Neural cell (in vitro differentiated cells): Measurements from ENCODE around the gene TFDP1. TPM values are rescaled to one million over a fixed set of nuclear protein-coding genes. Genes with fewer than 3 reads are reported as not detected.

Experiments
- H2AFZ ChIP-seq: fragments of 200-600, 300-800 bp; sonication (generic), shearing (Covaris generic); 2 replicates; pipeline ENCODE4 v1.6.0; 2014; ENCODE audit warnings: low read depth, mild to moderate bottlenecking, antibody characterized with exemption, low read length, moderate library complexity
- H3F3A ChIP-seq: fragments of 200-600 bp; shearing (Covaris generic); 2 replicates; pipeline ENCODE4 v1.6.1; 2016; ENCODE audit warnings: mild to moderate bottlenecking, moderate library complexity, mixed read lengths, antibody characterized with exemption, low read length; ENCODE audit not compliant: insufficient read depth, poor library complexity, severe bottlenecking
- H3K27ac ChIP-seq: fragments of 200-600, 300-800 bp; sonication (generic), shearing (Covaris generic); 2 replicates; pipeline ENCODE4 v1.5.1; 2014; ENCODE audit warnings: mild to moderate bottlenecking, low read length, moderate library complexity
- H3K27me3 ChIP-seq: fragments of 300-800, 200-600 bp; sonication (generic), shearing (Covaris generic); 2 replicates; pipeline ENCODE4 v1.6.0; 2014; ENCODE audit warnings: mild to moderate bottlenecking, low read depth, low read length, moderate library complexity; ENCODE audit not compliant: insufficient read depth
- H3K36me3 ChIP-seq: fragments of 300-800, 200-600 bp; sonication (generic), shearing (Covaris generic); 2 replicates; pipeline ENCODE4 v1.5.1; 2014; ENCODE audit warnings: mild to moderate bottlenecking, antibody characterized with exemption, low read length, moderate library complexity; ENCODE audit not compliant: insufficient read depth
- H3K4me2 ChIP-seq: fragments of 300-800, 200-600 bp; sonication (generic), shearing (Covaris generic); 2 replicates; pipeline ENCODE4 v1.6.0; 2014; ENCODE audit warnings: mild to moderate bottlenecking, low read length
- H3K4me3 ChIP-seq: fragments of 300-800, 200-600 bp; sonication (generic), shearing (Covaris generic); 2 replicates; pipeline ENCODE4 v1.5.1; 2014; ENCODE audit warnings: mild to moderate bottlenecking, low read length, moderate library complexity
- H3K79me2 ChIP-seq: fragments of 200-600 bp; shearing (Covaris generic); replicated peaks from 2 replicates; pipeline ENCODE4 v1.6.0; 2014; ENCODE audit warnings: mild to moderate bottlenecking, low read length, moderate library complexity; ENCODE audit not compliant: insufficient read depth
- H3K9ac ChIP-seq: fragments of 300-800, 200-600 bp; sonication (generic), shearing (Covaris generic); 2 replicates; pipeline ENCODE4 v1.6.1; 2016; ENCODE audit warnings: mild to moderate bottlenecking, low read length, mixed read lengths
- H3K9me2 ChIP-seq: fragments of 200-600 bp; shearing (Covaris generic); 2 replicates; pipeline ENCODE4 v1.6.1; 2016; ENCODE audit warnings: mild to moderate bottlenecking, low read length, mixed read lengths; ENCODE audit not compliant: insufficient read depth
- H3K9me3 ChIP-seq: fragments of 200-600, 300-800 bp; sonication (generic), shearing (Covaris generic); 2 replicates; pipeline ENCODE4 v1.6.1; 2016; ENCODE audit warnings: mild to moderate bottlenecking, mixed run types, low read length, moderate library complexity, mixed read lengths
- H4K20me1 ChIP-seq: fragments of 200-600 bp; shearing (Covaris generic); 2 replicates; pipeline ENCODE4 v1.6.1; 2016; ENCODE audit warnings: mild to moderate bottlenecking, mixed run types; ENCODE audit not compliant: insufficient read depth
- CTCF ChIP-seq: fragments of 450-650 bp; IDR thresholded peaks from 2 replicates; pipeline ENCODE4 v1.5.1; 2014; ENCODE audit warnings: antibody characterized with exemption, mild to moderate bottlenecking, moderate library complexity; ENCODE audit not compliant: poor library complexity, severe bottlenecking
- EP300 ChIP-seq: fragments of 450-650 bp; conservative IDR thresholded peaks from 2 replicates; pipeline ENCODE4 v1.6.1; 2014; ENCODE audit warnings: antibody characterized with exemption, mild to moderate bottlenecking, moderate library complexity; ENCODE audit not compliant: poor library complexity, severe bottlenecking
- EZH2 ChIP-seq: fragments of 200-600, 300-800 bp; shearing (Covaris generic), sonication (generic); IDR thresholded peaks from 2 replicates; pipeline ENCODE4 v1.6.1; 2014; ENCODE audit warnings: antibody characterized with exemption, low read length, borderline replicate concordance, mild to moderate bottlenecking; ENCODE audit not compliant: insufficient read depth, poor library complexity, severe bottlenecking
- MXI1 ChIP-seq: fragments of 450-650 bp; conservative IDR thresholded peaks from 2 replicates; pipeline ENCODE4 v1.6.1; 2014; ENCODE audit warnings: antibody characterized with exemption, mild to moderate bottlenecking; ENCODE audit not compliant: poor library complexity, severe bottlenecking
- POLR2AphosphoS5 ChIP-seq: IDR thresholded peaks from 2 replicates; pipeline ENCODE4 v1.6.1; 2012
- RAD21 ChIP-seq: fragments of 450-650 bp; conservative IDR thresholded peaks from 2 replicates; pipeline ENCODE4 v1.6.1; 2014; ENCODE audit warnings: antibody characterized with exemption, mild to moderate bottlenecking, moderate library complexity
- REST ChIP-seq: IDR thresholded peaks from 2 replicates; pipeline ENCODE4 v1.6.1; 2012; ENCODE audit warnings: borderline replicate concordance
- TAF1 ChIP-seq: IDR thresholded peaks from 2 replicates; pipeline ENCODE4 v1.6.1; 2012; ENCODE audit warnings: low read depth
- polyA plus RNA-seq: library from polyadenylated mRNA; depleted of rRNA; stranded (reverse); fragments of >200 nt; gene quantifications from 2 replicates; pipeline ENCODE4 v1.2.3, GENCODE V29; 2014

TFDP1 gene
- polyA plus RNA-seq, 1 donor from 2014 or later: 81.2 TPM

- Histone ChIP-seq H3F3A (no peaks in the 10 kb centered on the region), H2AFZ (no peak overlapping the region), H3K79me2 (peaks cover 3% of the 10 kb centered on the region), H3K4me2 (no peak overlapping the region), H3K4me3 (no peak overlapping the region), H3K27me3 (no peaks in the 10 kb centered on the region), H4K20me1 (no peaks in the 10 kb centered on the region), H3K27ac (no peak overlapping the region), H3K9me2 (no peaks in the 10 kb centered on the region), H3K9ac (no peak overlapping the region), H3K9me3 (no peaks in the 10 kb centered on the region), H3K36me3 (no peaks in the 10 kb centered on the region)
- no peak for TF ChIP-seq CTCF
- TF ChIP-seq EZH2: no peak
- TF ChIP-seq RAD21: no peak
- no peak for TF ChIP-seq TAF1
- TF ChIP-seq EP300: no peak
These were observed 27.4 kb downstream of the TFDP1 start for GRCh38 chr13:113611996-113612395.

GRCh38 chr13:113612607-113613006 lies 28.1 kb downstream of the TFDP1 start:
- Histone ChIP-seq H3K4me3 (no peak overlapping the region), H3K9ac (no peak overlapping the region), H3K36me3 (no peaks in the 10 kb centered on the region), H3K9me2 (no peaks in the 10 kb centered on the region), H3K4me2 (no peak overlapping the region), H3K27ac (no peak overlapping the region), H4K20me1 (no peaks in the 10 kb centered on the region), H2AFZ (no peak overlapping the region), H3K27me3 (no peaks in the 10 kb centered on the region), H3K9me3 (no peaks in the 10 kb centered on the region), H3F3A (no peaks in the 10 kb centered on the region), H3K79me2 (peaks cover 3% of the 10 kb centered on the region)
- TF ChIP-seq CTCF: no peak
- no peak for TF ChIP-seq POLR2AphosphoS5
- no peak for TF ChIP-seq RAD21
- TF ChIP-seq MXI1: no peak
- no peak for TF ChIP-seq REST
- TF ChIP-seq TAF1: no peak
- TF ChIP-seq EP300: no peak
